Ascending aorta (tissue), 2 donors: ENCODE results near the gene MSH4. TPM values are rescaled to one million over a fixed set of nuclear protein-coding genes. Genes with fewer than 3 reads are reported as not detected.
A peak's percentile ranks its signal among the peaks of the same experiment; 100 is the strongest.
"Not testable (repeated sequence)": the region's sequence is repeated elsewhere in the genome, so short reads cannot be mapped to it uniquely, and the experiment has no call there.

Source experiments
- DNase-seq, 2 donors: peaks; one replicate each; pipeline ENCODE4 v3.0.0-alpha.2; 2019; ENCODE audit warnings: low spot score in 2 of 2
- H3K27ac ChIP-seq, 2 donors: fragments of 200-600 bp; sonication (generic); one replicate each; pipeline ENCODE4 v1.5.1; 2016 to 2017; ENCODE audit warnings: mild to moderate bottlenecking in 1 of 2
- H3K27me3 ChIP-seq: fragments of 200-600 bp; sonication (generic); one replicate; pipeline ENCODE4 v1.5.1; 2017
- H3K36me3 ChIP-seq, 2 donors: fragments of 200-600 bp; sonication (generic); one replicate each; pipeline ENCODE4 v1.5.1; 2016
- H3K4me1 ChIP-seq, 2 donors: fragments of 200-600 bp; sonication (generic); one replicate each; pipeline ENCODE4 v1.5.1; 2016 to 2017; ENCODE audit warnings: mild to moderate bottlenecking in 1 of 2
- H3K4me3 ChIP-seq, 2 donors: fragments of 200-600 bp; sonication (generic); one replicate each; pipeline ENCODE4 v1.5.1; 2016 to 2017; ENCODE audit warnings: mild to moderate bottlenecking in 1 of 2
- H3K9me3 ChIP-seq, 2 donors: fragments of 200-600 bp; sonication (generic); one replicate each; pipeline ENCODE4 v1.5.1; 2016
- CTCF ChIP-seq, 3 experiments: fragments of 200-600 bp in 2 of 3; fragments of 450-650 bp in 1 of 3; sonication (generic) in 2 of 3; IDR thresholded peaks; one replicate each; pipeline ENCODE4 v1.5.1; 2016 to 2019; ENCODE audit warnings: antibody characterized with exemption in 3 of 3, mild to moderate bottlenecking in 1 of 3, moderate library complexity in 1 of 3
- intact Hi-C: fragments of 100-400 bp; cut with DNase I; formaldehyde crosslinking; loops from one replicate; pipeline ENCODE4 v1.15.1; 2023
- total RNA-seq: library from RNA; depleted of rRNA; stranded (reverse); fragments of >200 nt; gene quantifications from one replicate; pipeline ENCODE4 v1.1.0, GENCODE V29; 2016

Gene MSH4
- not detected for total RNA-seq

- intact Hi-C loops: no loop called here
- no peaks in the 10 kb centered on the region for H3K9me3 ChIP-seq
- DNase-seq: no peak
- TF ChIP-seq CTCF (IDR thresholded peaks at IDR 0.05): no peak
- no peak within 1 kb of the TSS for H3K4me3 ChIP-seq
- H3K27ac ChIP-seq: no peak within 1 kb of the TSS
- peaks cover 39 to 66% of the 10 kb centered on the region in 2 donors for H3K36me3 ChIP-seq
- no peaks in the 10 kb centered on the region for H3K4me1 ChIP-seq
- no peaks in the 10 kb centered on the region for H3K27me3 ChIP-seq
Measured at GRCh38 chr1:75796376-75797272, at the start of gene MSH4. MSH4 (plus strand) TSS chr1:75796882; CDS start chr1:75796986, 104 bp downstream.

- H3K27ac ChIP-seq, H3K27me3 ChIP-seq, H3K4me1 ChIP-seq, H3K9me3 ChIP-seq, intact Hi-C loops, DNase-seq, H3K4me3 ChIP-seq: not testable (repeated sequence)
- H3K36me3 ChIP-seq: peaks cover 19 to 25% of the 10 kb centered on the region in 2 donors
Measured at GRCh38 chr1:75757210-75757609, 39.5 kb upstream of the MSH4 start.

GRCh38 chr1:75758543-75758942 lies 38.1 kb upstream of the MSH4 start:
- intact Hi-C loops, H3K4me3 ChIP-seq, H3K27ac ChIP-seq, H3K9me3 ChIP-seq, H3K27me3 ChIP-seq, DNase-seq, H3K4me1 ChIP-seq: not testable (repeated sequence)
- peaks cover 19 to 22% of the 10 kb centered on the region in 2 donors for H3K36me3 ChIP-seq

GRCh38 chr1:75764057-75764655 lies 32.5 kb upstream of the MSH4 start:
- DNase-seq: no peak
- Histone ChIP-seq H3K4me3 (no peak overlapping the region), H3K4me1 (peaks cover 0 to 4% of the 10 kb centered on the region in 2 donors), H3K36me3 (no peaks in the 10 kb centered on the region), H3K27me3 (no peaks in the 10 kb centered on the region), H3K9me3 (no peaks in the 10 kb centered on the region), H3K27ac (peak overlapping the region in 1 of 2 donors; percentile 83)
- no peak for TF ChIP-seq CTCF (IDR thresholded peaks at IDR 0.05)
- intact Hi-C loops: no loop called here

- Histone ChIP-seq H3K27me3 (no peaks in the 10 kb centered on the region), H3K9me3 (no peaks in the 10 kb centered on the region), H3K27ac (peak overlapping the region; percentile 52 to 83), H3K4me1 (peaks cover 0 to 4% of the 10 kb centered on the region in 2 donors), H3K4me3 (no peak overlapping the region), H3K36me3 (no peaks in the 10 kb centered on the region)
- DNase-seq: no peak
- no peak for TF ChIP-seq CTCF (IDR thresholded peaks at IDR 0.05)
- intact Hi-C loops: loop anchor here (1.0 kb wide), 1 partner anchor 20 kb away; the partner anchor contains the start of gene RABGGTB
Measured at GRCh38 chr1:75765697-75766355, 30.9 kb upstream of the MSH4 start.

- H3K4me1 ChIP-seq: peaks cover 0 to 4% of the 10 kb centered on the region in 2 donors
- no peak for DNase-seq
- TF ChIP-seq CTCF (IDR thresholded peaks at IDR 0.05): no peak
- no peaks in the 10 kb centered on the region for H3K9me3 ChIP-seq
- no peak overlapping the region for H3K27ac ChIP-seq
- no peak overlapping the region for H3K4me3 ChIP-seq
- no peaks in the 10 kb centered on the region for H3K27me3 ChIP-seq
- intact Hi-C loops: no loop called here
- H3K36me3 ChIP-seq: no peaks in the 10 kb centered on the region
Measured at GRCh38 chr1:75768016-75768415, 28.7 kb upstream of the MSH4 start.
